Muscle of leg (tissue), 11 donors: ENCODE measurements around the gene SLC22A23. TPM values are rescaled to one million over a fixed set of nuclear protein-coding genes. Genes with fewer than 3 reads are reported as not detected.

Source experiments
- DNase-seq: peaks from one replicate; pipeline ENCODE4 v3.0.0; 2013
- H3K27ac ChIP-seq: one replicate; pipeline ENCODE4 v1.5.1; 2013; ENCODE audit warnings: mild to moderate bottlenecking, low read length, control low read depth
- H3K27me3 ChIP-seq: one replicate; pipeline ENCODE4 v1.6.1; 2013; ENCODE audit warnings: low read length; ENCODE audit not compliant: control insufficient read depth, insufficient read depth
- H3K36me3 ChIP-seq: one replicate; pipeline ENCODE4 v1.6.1; 2013; ENCODE audit warnings: low read length; ENCODE audit not compliant: control insufficient read depth, insufficient read depth
- H3K4me1 ChIP-seq: one replicate; pipeline ENCODE4 v1.6.1; 2013; ENCODE audit warnings: low read length; ENCODE audit not compliant: control insufficient read depth, insufficient read depth
- H3K4me3 ChIP-seq: one replicate; pipeline ENCODE4 v1.5.1; 2013; ENCODE audit warnings: low read length, control low read depth
- H3K9me3 ChIP-seq: replicated peaks from 2 replicates; pipeline ENCODE4 v1.6.1; 2013; ENCODE audit warnings: low read depth, low read length; ENCODE audit not compliant: control insufficient read depth
- WGBS: methylation state at CpG from one replicate; pipeline ENCODE4 v1.1.5; 2013; ENCODE audit warnings: missing lambda C conversion rate; ENCODE audit not compliant: insufficient coverage; 5-methylcytosine and 5-hydroxymethylcytosine counted together
- polyA plus RNA-seq, 8 donors: library from polyadenylated mRNA; unstranded; fragments of 120-200 nt; gene quantifications; one replicate each; pipeline versions ENCODE4 v1.2.1 to v1.2.3, GENCODE V29; 2013; ENCODE audit warnings: inconsistent platforms in 1 of 8, low replicate concordance in 1 of 8; ENCODE audit not compliant: insufficient read length in 8 of 8, insufficient read depth in 1 of 8
- total RNA-seq: library from RNA; stranded (reverse); fragments of 120-200 nt; gene quantifications from one replicate; pipeline ENCODE4 v1.2.4, GENCODE V29; 2013

The SLC22A23 gene
- total and polyA plus RNA-seq, 9 donors, result 1.1 to 6.2 (median 2.7) TPM

- H3K27ac ChIP-seq, result no peak overlapping the region
- DNase-seq, result no peak
- peaks cover 21% of the 10 kb centered on the region for H3K4me1 ChIP-seq
- H3K27me3 ChIP-seq, result peaks cover 20% of the 10 kb centered on the region
- no peaks in the 10 kb centered on the region for H3K36me3 ChIP-seq
- H3K4me3 ChIP-seq, result no peak overlapping the region
- WGBS, result 67% methylated on average over 6 of the region's 7 CpGs
- H3K9me3 ChIP-seq, result no peaks in the 10 kb centered on the region
Observed at GRCh38 chr6:3320238-3320811, 136.5 kb downstream of the SLC22A23 start.

GRCh38 chr6:3319610-3320200 lies 137.1 kb downstream of the SLC22A23 start:
- no peak for DNase-seq
- Histone ChIP-seq H3K36me3 (no peaks in the 10 kb centered on the region), H3K27me3 (peaks cover 22% of the 10 kb centered on the region), H3K9me3 (no peaks in the 10 kb centered on the region), H3K4me3 (no peak overlapping the region), H3K27ac (no peak overlapping the region), H3K4me1 (peaks cover 20% of the 10 kb centered on the region)
- WGBS, result 79% methylated on average over 10 of the region's 10 CpGs

GRCh38 chr6:3318821-3319540 lies 137.9 kb downstream of the SLC22A23 start:
- H3K27ac ChIP-seq, result no peak overlapping the region

GRCh38 chr6:3318226-3318625 lies 138.6 kb downstream of the SLC22A23 start:
- WGBS, result 50% methylated on average over 10 of the region's 10 CpGs
- no peak for DNase-seq

More at GRCh38 chr6:3318821-3319540, 137.9 kb downstream of the SLC22A23 start:
- Histone ChIP-seq H3K4me3 (no peak overlapping the region), H3K4me1 (peaks cover 15% of the 10 kb centered on the region), H3K9me3 (no peaks in the 10 kb centered on the region), H3K27me3 (peaks cover 22% of the 10 kb centered on the region), H3K36me3 (no peaks in the 10 kb centered on the region)
- DNase-seq, result no peak
- WGBS, result 92% methylated on average over 12 of the region's 13 CpGs

GRCh38 chr6:3317741-3318211 lies 139.1 kb downstream of the SLC22A23 start:
- WGBS, result 19% methylated on average over 11 of the region's 11 CpGs
- peak; percentile 45 for DNase-seq
- H3K27me3 ChIP-seq, result peaks cover 22% of the 10 kb centered on the region
- no peak overlapping the region for H3K4me3 ChIP-seq
- no peaks in the 10 kb centered on the region for H3K9me3 ChIP-seq
- H3K27ac ChIP-seq, result no peak overlapping the region
- H3K36me3 ChIP-seq, result no peaks in the 10 kb centered on the region
- peaks cover 13% of the 10 kb centered on the region for H3K4me1 ChIP-seq

More at GRCh38 chr6:3318226-3318625, 138.6 kb downstream of the SLC22A23 start:
- Histone ChIP-seq H3K36me3 (no peaks in the 10 kb centered on the region), H3K27me3 (peaks cover 22% of the 10 kb centered on the region), H3K9me3 (no peaks in the 10 kb centered on the region), H3K4me3 (no peak overlapping the region), H3K4me1 (peaks cover 10% of the 10 kb centered on the region), H3K27ac (no peak overlapping the region)

GRCh38 chr6:3316818-3317217 lies 140.0 kb downstream of the SLC22A23 start:
- H3K36me3 ChIP-seq, result no peaks in the 10 kb centered on the region
- peaks cover 17% of the 10 kb centered on the region for H3K27me3 ChIP-seq
- no peak overlapping the region for H3K27ac ChIP-seq
- no peaks in the 10 kb centered on the region for H3K9me3 ChIP-seq
- no peak for DNase-seq
- H3K4me1 ChIP-seq, result peaks cover 22% of the 10 kb centered on the region
- no peak overlapping the region for H3K4me3 ChIP-seq
- 100% methylated on average over 4 of the region's 8 CpGs for WGBS

GRCh38 chr6:3316331-3316730 lies 140.5 kb downstream of the SLC22A23 start:
- WGBS, result 91% methylated on average over 9 of the region's 9 CpGs
- no peaks in the 10 kb centered on the region for H3K9me3 ChIP-seq
- no peak for DNase-seq
- peaks cover 25% of the 10 kb centered on the region for H3K4me1 ChIP-seq
- peaks cover 17% of the 10 kb centered on the region for H3K27me3 ChIP-seq
- H3K27ac ChIP-seq, result no peak overlapping the region
- no peak overlapping the region for H3K4me3 ChIP-seq
- H3K36me3 ChIP-seq, result no peaks in the 10 kb centered on the region

- 65% methylated on average over 6 of the region's 8 CpGs for WGBS
- no peak for DNase-seq
- Histone ChIP-seq H3K27me3 (peaks cover 17% of the 10 kb centered on the region), H3K27ac (no peak overlapping the region), H3K4me1 (peaks cover 29% of the 10 kb centered on the region), H3K9me3 (no peaks in the 10 kb centered on the region), H3K36me3 (no peaks in the 10 kb centered on the region), H3K4me3 (no peak overlapping the region)
Observed at GRCh38 chr6:3315841-3316240, 141.0 kb downstream of the SLC22A23 start.

GRCh38 chr6:3314621-3315467 lies 142.0 kb downstream of the SLC22A23 start:
- no peak for DNase-seq
- Histone ChIP-seq H3K36me3 (no peaks in the 10 kb centered on the region), H3K27ac (no peak overlapping the region), H3K9me3 (no peaks in the 10 kb centered on the region), H3K4me1 (peaks cover 36% of the 10 kb centered on the region), H3K4me3 (no peak overlapping the region), H3K27me3 (peaks cover 16% of the 10 kb centered on the region)
- 29% methylated on average over 17 of the region's 20 CpGs for WGBS
